ENCODE results near the gene RCSD1.
A peak's percentile ranks its signal among the peaks of the same experiment; 100 is the strongest.

The RCSD1 gene

GRCh38 chr1:167721617-167722151 lies 91.7 kb downstream of the RCSD1 start, which contains the start of gene MPZL1:
MPZL1 (plus strand) TSS chr1:167721982; CDS start chr1:167722152, 170 bp downstream.
- Histone ChIP-seq H2AFZ (ENCODE audit: low read length) (peak within 1 kb of the TSS; percentile 95), H3K4me1 (ENCODE audit: insufficient read depth, low read length, poor library complexity, severe bottlenecking) (peaks cover 44% of the 10 kb centered on the region), H3K4me3 (ENCODE audit: low read length, poor library complexity, severe bottlenecking) (peak within 1 kb of the TSS; percentile 90), H3K36me3 (ENCODE audit: insufficient read depth, low read length) (no peaks in the 10 kb centered on the region), H3K79me2 (ENCODE audit: insufficient read depth, low read length) (peaks cover 46% of the 10 kb centered on the region), H3K9ac (ENCODE audit: low read depth, low read length, poor library complexity, severe bottlenecking) (peak within 1 kb of the TSS; percentile 83), H4K20me1 (ENCODE audit: insufficient read depth, low read length, poor library complexity, severe bottlenecking) (peaks cover 34% of the 10 kb centered on the region), H3K9me3 (ENCODE audit: insufficient read depth, low read depth, low read length) (no peaks in the 10 kb centered on the region), H3F3A (ENCODE audit: low read depth) (no peaks in the 10 kb centered on the region), H3K27me3 (ENCODE audit: insufficient read depth, low read length, poor library complexity, severe bottlenecking) (no peaks in the 10 kb centered on the region), H3K4me2 (ENCODE audit: low read depth, low read length, poor library complexity, severe bottlenecking) (peak within 1 kb of the TSS; percentile 87), H3K9me2 (replicated peaks; ENCODE audit: low read depth, low read length) (no peaks in the 10 kb centered on the region)
- no peak for TF ChIP-seq CTCF (conservative IDR thresholded peaks at IDR 0.05; ENCODE audit: low read length)
- no peak for TF ChIP-seq EZH2phosphoT487 (IDR thresholded peaks at IDR 0.05; ENCODE audit: borderline replicate concordance)

GRCh38 chr1:167722152-167722869 lies 92.3 kb downstream of the RCSD1 start:
- peak overlapping the region; percentile 95 for H2AFZ ChIP-seq (ENCODE audit: low read length)
- H3K36me3 ChIP-seq (ENCODE audit: insufficient read depth, low read length) = no peaks in the 10 kb centered on the region
- peaks cover 46% of the 10 kb centered on the region for H3K4me1 ChIP-seq (ENCODE audit: insufficient read depth, low read length, poor library complexity, severe bottlenecking)
- H3K9me2 ChIP-seq (replicated peaks; ENCODE audit: low read depth, low read length) = no peaks in the 10 kb centered on the region
- H3K27me3 ChIP-seq (ENCODE audit: insufficient read depth, low read length, poor library complexity, severe bottlenecking) = no peaks in the 10 kb centered on the region
- peak overlapping the region; percentile 90 for H3K4me3 ChIP-seq (ENCODE audit: low read length, poor library complexity, severe bottlenecking)
- peaks cover 52% of the 10 kb centered on the region for H3K79me2 ChIP-seq (ENCODE audit: insufficient read depth, low read length)
- TF ChIP-seq EZH2phosphoT487 (IDR thresholded peaks at IDR 0.05; ENCODE audit: borderline replicate concordance) (no peak), CTCF (conservative IDR thresholded peaks at IDR 0.05; ENCODE audit: low read length) (no peak)
- peak overlapping the region; percentile 86 for H3K4me2 ChIP-seq (ENCODE audit: low read depth, low read length, poor library complexity, severe bottlenecking)
- H3F3A ChIP-seq (ENCODE audit: low read depth) = no peaks in the 10 kb centered on the region
- no peaks in the 10 kb centered on the region for H3K9me3 ChIP-seq (ENCODE audit: insufficient read depth, low read depth, low read length)
- H4K20me1 ChIP-seq (ENCODE audit: insufficient read depth, low read length, poor library complexity, severe bottlenecking) = peaks cover 40% of the 10 kb centered on the region
- H3K9ac ChIP-seq (ENCODE audit: low read depth, low read length, poor library complexity, severe bottlenecking) = peak overlapping the region; percentile 83

- no peak for TF ChIP-seq EZH2phosphoT487 (IDR thresholded peaks at IDR 0.05; ENCODE audit: borderline replicate concordance)
- TF ChIP-seq CTCF (conservative IDR thresholded peaks at IDR 0.05; ENCODE audit: low read length) = no peak
- Histone ChIP-seq H2AFZ (ENCODE audit: low read length) (no peak overlapping the region), H3K36me3 (ENCODE audit: insufficient read depth, low read length) (no peaks in the 10 kb centered on the region), H3K9ac (ENCODE audit: low read depth, low read length, poor library complexity, severe bottlenecking) (peak overlapping the region; percentile 83), H3K4me2 (ENCODE audit: low read depth, low read length, poor library complexity, severe bottlenecking) (peak overlapping the region; percentile 86), H3K9me3 (ENCODE audit: insufficient read depth, low read depth, low read length) (no peaks in the 10 kb centered on the region), H3K4me1 (ENCODE audit: insufficient read depth, low read length, poor library complexity, severe bottlenecking) (peaks cover 50% of the 10 kb centered on the region), H3F3A (ENCODE audit: low read depth) (no peaks in the 10 kb centered on the region), H3K79me2 (ENCODE audit: insufficient read depth, low read length) (peaks cover 58% of the 10 kb centered on the region), H4K20me1 (ENCODE audit: insufficient read depth, low read length, poor library complexity, severe bottlenecking) (peaks cover 42% of the 10 kb centered on the region), H3K4me3 (ENCODE audit: low read length, poor library complexity, severe bottlenecking) (peak overlapping the region; percentile 90), H3K27me3 (ENCODE audit: insufficient read depth, low read length, poor library complexity, severe bottlenecking) (no peaks in the 10 kb centered on the region), H3K9me2 (replicated peaks; ENCODE audit: low read depth, low read length) (no peaks in the 10 kb centered on the region)
These were observed 92.8 kb downstream of the RCSD1 start for GRCh38 chr1:167722870-167723251.
